ENCODE data around the gene ZNF394. TPM values are rescaled to one million over a fixed set of nuclear protein-coding genes. Genes with fewer than 3 reads are reported as not detected.
"Not testable (repeated sequence)": the region's sequence is repeated elsewhere in the genome, so short reads cannot be mapped to it uniquely, and the experiment has no call there.

Gene ZNF394
- total RNA-seq (100 to 1,000 TPM in 1 of 5 donors, 10 to 100 TPM in 4; 16.9 to 177 (median 48.0) TPM), polyA plus RNA-seq (10 to 100 TPM; 15.7 to 16.7 (median 16.4) TPM)
- long read RNA-seq, donor 1, partial matches to known transcripts: 0 of 2 reads
- long read RNA-seq, donor 1, other reads (novel, unspliced or antisense): 0 of 2 reads
- long read RNA-seq, donor 2, transcript ZNF394-201 (3 exons, 2,179 nt): major isoform, 10 of 14 reads
- long read RNA-seq, donor 2, partial matches to known transcripts: 0 of 14 reads
- long read RNA-seq, donor 2, other reads (novel, unspliced or antisense): 0 of 14 reads
- long read RNA-seq, donor 3, partial matches to known transcripts: 0 of 4 reads
- long read RNA-seq, donor 3, other reads (novel, unspliced or antisense): 0 of 4 reads
- long read RNA-seq, donor 4, partial matches to known transcripts: 0 of 2 reads
- long read RNA-seq, donor 4, other reads (novel, unspliced or antisense): 0 of 2 reads
- long read RNA-seq, donor 5, partial matches to known transcripts: 0 of 3 reads
- long read RNA-seq, donor 5, other reads (novel, unspliced or antisense): 0 of 3 reads
- long read RNA-seq, donor 6, transcript ZNF394-201 (3 exons, 2,179 nt): major isoform, 7 of 12 reads
- long read RNA-seq, donor 6, partial matches to known transcripts: 0 of 12 reads
- long read RNA-seq, donor 6, other reads (novel, unspliced or antisense): 0 of 12 reads
- long read RNA-seq, donor 7, partial matches to known transcripts: 0 of 5 reads
- long read RNA-seq, donor 7, other reads (novel, unspliced or antisense): 0 of 5 reads
- long read RNA-seq, donor 8, partial matches to known transcripts: 0 of 5 reads
- long read RNA-seq, donor 8, other reads (novel, unspliced or antisense): 0 of 5 reads
- long read RNA-seq, donor 9, partial matches to known transcripts: 0 of 1 reads
- long read RNA-seq, donor 9, other reads (novel, unspliced or antisense): 0 of 1 reads
- long read RNA-seq, donor 10, partial matches to known transcripts: 0 of 1 reads
- long read RNA-seq, donor 10, other reads (novel, unspliced or antisense): 0 of 1 reads

DNA sequence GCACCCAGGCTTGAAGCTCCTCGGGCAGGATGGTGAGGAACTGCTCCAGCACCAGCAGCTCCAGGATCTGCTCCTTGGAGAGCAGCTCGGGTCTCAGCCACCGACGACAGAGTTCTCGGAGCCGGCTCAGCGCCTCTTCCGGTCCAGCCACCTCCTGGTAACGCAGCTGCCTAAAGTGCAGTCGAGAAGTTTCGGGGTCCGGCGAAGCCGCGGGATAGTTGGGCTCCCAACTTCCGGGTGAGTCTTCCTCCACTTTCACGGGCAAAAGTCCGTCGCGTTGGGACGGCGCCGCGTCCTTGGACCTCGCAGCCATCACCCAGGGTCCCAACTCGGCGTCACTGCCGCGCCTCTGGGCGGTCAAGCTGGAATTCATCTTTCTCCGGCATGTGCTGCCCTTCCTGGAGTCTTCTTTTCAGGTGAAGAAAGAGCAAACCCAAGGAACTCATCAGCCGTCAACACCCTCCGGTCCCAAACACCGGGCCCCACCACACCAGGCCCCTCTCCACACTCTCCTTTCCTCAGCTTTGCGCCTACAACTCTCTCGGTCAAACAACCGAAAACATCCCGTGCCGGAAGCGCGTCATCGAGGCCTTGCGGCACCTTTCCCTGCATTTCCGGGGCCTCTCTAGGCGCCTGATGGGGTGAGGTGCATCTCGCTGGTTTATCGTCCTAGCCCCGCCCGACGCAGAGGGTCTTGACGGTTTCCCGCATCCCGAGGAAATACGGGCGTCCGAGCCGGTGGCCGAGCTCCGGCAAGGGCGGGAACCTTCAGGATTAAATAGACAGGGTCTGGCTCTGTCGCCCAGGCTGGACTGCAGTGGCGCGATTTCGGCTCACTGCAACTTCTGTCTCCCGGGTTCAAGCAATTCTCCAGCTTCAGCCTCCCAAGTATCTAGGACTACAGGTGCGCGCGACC, at the start of gene ZNF394:
ZNF394 (minus strand) TSS at position 561 of the 916 bp plus-strand sequence; CDS start at position 373, 188 bp downstream.
- intact Hi-C loops (cut with DNase I; ENCODE audit: low total_unique reads): loop anchor here (10.0 kb wide), 1 partner anchor 55 kb away; the partner anchor contains the start of genes FAM200A and ZNF655
- peak within 1 kb of the TSS; percentile 76 to 94 (median 87) for H3K4me3 ChIP-seq
- no peaks in the 10 kb centered on the region for H3K27me3 ChIP-seq
- peaks cover 20 to 49% (median 37%) of the 10 kb centered on the region in 4 donors for H3K4me1 ChIP-seq
- DNase-seq: peak; percentile 90 to 97
- TF ChIP-seq, protein P1, sequence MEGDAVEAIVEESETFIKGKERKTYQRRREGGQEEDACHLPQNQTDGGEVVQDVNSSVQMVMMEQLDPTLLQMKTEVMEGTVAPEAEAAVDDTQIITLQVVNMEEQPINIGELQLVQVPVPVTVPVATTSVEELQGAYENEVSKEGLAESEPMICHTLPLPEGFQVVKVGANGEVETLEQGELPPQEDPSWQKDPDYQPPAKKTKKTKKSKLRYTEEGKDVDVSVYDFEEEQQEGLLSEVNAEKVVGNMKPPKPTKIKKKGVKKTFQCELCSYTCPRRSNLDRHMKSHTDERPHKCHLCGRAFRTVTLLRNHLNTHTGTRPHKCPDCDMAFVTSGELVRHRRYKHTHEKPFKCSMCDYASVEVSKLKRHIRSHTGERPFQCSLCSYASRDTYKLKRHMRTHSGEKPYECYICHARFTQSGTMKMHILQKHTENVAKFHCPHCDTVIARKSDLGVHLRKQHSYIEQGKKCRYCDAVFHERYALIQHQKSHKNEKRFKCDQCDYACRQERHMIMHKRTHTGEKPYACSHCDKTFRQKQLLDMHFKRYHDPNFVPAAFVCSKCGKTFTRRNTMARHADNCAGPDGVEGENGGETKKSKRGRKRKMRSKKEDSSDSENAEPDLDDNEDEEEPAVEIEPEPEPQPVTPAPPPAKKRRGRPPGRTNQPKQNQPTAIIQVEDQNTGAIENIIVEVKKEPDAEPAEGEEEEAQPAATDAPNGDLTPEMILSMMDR (IDR thresholded peaks at IDR 0.05): no peak
- TF ChIP-seq POLR2A (IDR thresholded peaks at IDR 0.05): peak in 1 of 4 donors; percentile 53
- peak; percentile 94 for TF ChIP-seq POLR2AphosphoS5 (IDR thresholded peaks at IDR 0.05)
- TF ChIP-seq EP300 (IDR thresholded peaks at IDR 0.05): no peak
- H3K9me3 ChIP-seq: peaks cover 0 to 15% (median 3%) of the 10 kb centered on the region in 4 donors
- peak within 1 kb of the TSS; percentile 94 to 98 (median 97) for H3K27ac ChIP-seq
- H3K36me3 ChIP-seq: peaks cover 13 to 37% (median 35%) of the 10 kb centered on the region in 4 donors
- 0 to 1% (median 0%) methylated on average over 48 to 68 of the region's 68 CpGs for WGBS, 5 donors

DNA sequence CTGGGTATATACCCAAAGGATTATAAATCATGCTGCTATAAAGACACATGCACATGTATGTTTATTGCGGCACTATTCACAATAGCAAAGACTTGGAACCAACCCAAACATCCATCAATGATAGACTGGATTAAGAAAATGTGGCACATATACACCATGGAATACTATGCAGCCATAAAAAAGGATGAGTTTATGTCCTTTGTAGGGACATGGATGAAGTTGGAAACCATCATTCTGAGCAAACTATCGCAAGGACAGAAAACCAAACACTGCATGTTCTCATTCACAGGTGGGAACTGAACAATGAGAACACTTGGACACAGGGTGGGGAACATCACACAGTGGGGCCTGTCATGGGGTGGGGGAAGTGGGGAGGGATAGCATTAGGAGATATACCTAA, 49.5 kb upstream of the ZNF394 start:
- H3K9me3 ChIP-seq; DNase-seq; H3K27me3 ChIP-seq; intact Hi-C loops (cut with DNase I; ENCODE audit: low total_unique reads); H3K4me3 ChIP-seq; H3K27ac ChIP-seq: not testable (repeated sequence)
- peaks cover 0 to 37% (median 22%) of the 10 kb centered on the region in 4 donors for H3K36me3 ChIP-seq
- peaks cover 9 to 23% (median 15%) of the 10 kb centered on the region in 4 donors for H3K4me1 ChIP-seq
- 95 to 100% (median 100%) methylated on average over 1 to 2 of the region's 2 CpGs for WGBS, 5 donors

DNA sequence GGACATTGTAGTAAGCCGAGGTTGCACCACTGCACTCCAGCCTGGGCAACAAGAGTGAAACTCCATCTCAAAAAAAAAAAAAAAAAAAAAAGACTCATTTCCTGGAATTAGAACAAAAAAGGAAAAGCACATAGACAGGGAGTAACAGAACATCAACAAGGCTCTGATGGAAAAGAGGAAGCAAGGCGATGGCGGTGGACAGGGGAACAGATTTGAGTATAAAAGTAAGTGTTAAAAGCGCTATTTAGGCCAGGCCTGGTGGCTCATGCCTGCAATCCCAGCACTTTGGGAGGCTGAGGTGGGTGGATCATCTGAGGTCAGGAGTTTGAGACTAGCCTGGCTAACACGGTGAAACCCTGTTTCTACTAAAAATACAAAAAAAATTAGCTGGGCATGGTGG, 45.2 kb upstream of the ZNF394 start:
- 93 to 96% (median 95%) methylated on average over 5 of the region's 5 CpGs for WGBS, 5 donors
- not testable (repeated sequence) for DNase-seq

DNA sequence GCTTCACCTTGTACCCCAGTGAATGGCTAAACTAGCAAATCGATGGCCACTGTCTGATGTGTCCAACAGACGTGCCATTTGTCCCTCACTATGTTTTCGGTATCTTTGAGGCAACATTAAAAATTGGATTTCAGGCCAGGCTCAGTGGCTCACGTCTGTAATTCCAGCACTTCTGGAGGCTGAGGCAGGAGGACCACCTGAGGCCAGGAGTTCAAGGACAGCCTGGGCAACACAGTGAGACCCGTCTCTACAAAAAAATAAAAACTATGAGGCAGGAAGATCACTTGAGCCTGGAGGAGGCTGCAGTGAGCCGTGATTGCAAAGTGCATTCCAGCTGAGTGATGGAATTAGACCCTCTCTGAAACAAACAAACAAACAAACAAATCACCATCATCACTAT, 43.8 kb upstream of the ZNF394 start:
- no peak for DNase-seq
- 92 to 95% (median 93%) methylated on average over 6 of the region's 6 CpGs for WGBS, 5 donors
- no peak for TF ChIP-seq POLR2AphosphoS5 (IDR thresholded peaks at IDR 0.05)
- TF ChIP-seq EP300 (IDR thresholded peaks at IDR 0.05): no peak
- TF ChIP-seq POLR2A (IDR thresholded peaks at IDR 0.05): no peak
- TF ChIP-seq, protein P1 (IDR thresholded peaks at IDR 0.05): no peak
- Histone ChIP-seq H3K4me3 (no peak overlapping the region), H3K27me3 (no peaks in the 10 kb centered on the region), H3K4me1 (no peaks in the 10 kb centered on the region), H3K9me3 (peaks cover 7 to 61% (median 52%) of the 10 kb centered on the region in 4 donors), H3K36me3 (peaks cover 0 to 39% (median 16%) of the 10 kb centered on the region in 4 donors), H3K27ac (no peak overlapping the region)
- intact Hi-C loops (cut with DNase I; ENCODE audit: low total_unique reads): no loop called here

More for the DNA sequence above, 45.2 kb upstream of the ZNF394 start:
- intact Hi-C loops (cut with DNase I; ENCODE audit: low total_unique reads); H3K27me3 ChIP-seq; H3K27ac ChIP-seq; H3K4me3 ChIP-seq; H3K4me1 ChIP-seq: not testable (repeated sequence)
- Histone ChIP-seq H3K9me3 (peaks cover 5 to 47% (median 40%) of the 10 kb centered on the region in 4 donors), H3K36me3 (peaks cover 0 to 39% (median 18%) of the 10 kb centered on the region in 4 donors)

Data from stomach (tissue), 19 donors.